NB4 (cell line): Measurements from ENCODE around the gene ADAMTSL5.

Source experiments
- DNase-seq: peaks from one replicate; pipeline ENCODE4 v3.0.0; 2010; ENCODE audit warnings: low read depth
- H3K4me3 ChIP-seq: one replicate; pipeline ENCODE4 v1.5.1; 2011; ENCODE audit warnings: mild to moderate bottlenecking, low read depth, low read length, moderate library complexity
- MYC ChIP-seq: IDR thresholded peaks from 2 replicates; pipeline ENCODE4 v1.6.1; 2011; ENCODE audit warnings: low read depth, low read length
- POLR2A ChIP-seq: IDR thresholded peaks from 2 replicates; pipeline ENCODE4 v1.6.1; 2011; ENCODE audit warnings: mild to moderate bottlenecking; ENCODE audit not compliant: insufficient read length; ENCODE audit errors: extremely low read depth
- TF ChIP-seq, protein P1 (sequence below): IDR thresholded peaks from 2 replicates; pipeline ENCODE4 v1.6.1; 2011; ENCODE audit warnings: low read depth, low read length
- TF ChIP-seq, protein P2 (sequence below): IDR thresholded peaks from one replicate; pipeline ENCODE4 v1.5.1; 2012; ENCODE audit warnings: low read depth, low read length

Gene ADAMTSL5

DNA sequence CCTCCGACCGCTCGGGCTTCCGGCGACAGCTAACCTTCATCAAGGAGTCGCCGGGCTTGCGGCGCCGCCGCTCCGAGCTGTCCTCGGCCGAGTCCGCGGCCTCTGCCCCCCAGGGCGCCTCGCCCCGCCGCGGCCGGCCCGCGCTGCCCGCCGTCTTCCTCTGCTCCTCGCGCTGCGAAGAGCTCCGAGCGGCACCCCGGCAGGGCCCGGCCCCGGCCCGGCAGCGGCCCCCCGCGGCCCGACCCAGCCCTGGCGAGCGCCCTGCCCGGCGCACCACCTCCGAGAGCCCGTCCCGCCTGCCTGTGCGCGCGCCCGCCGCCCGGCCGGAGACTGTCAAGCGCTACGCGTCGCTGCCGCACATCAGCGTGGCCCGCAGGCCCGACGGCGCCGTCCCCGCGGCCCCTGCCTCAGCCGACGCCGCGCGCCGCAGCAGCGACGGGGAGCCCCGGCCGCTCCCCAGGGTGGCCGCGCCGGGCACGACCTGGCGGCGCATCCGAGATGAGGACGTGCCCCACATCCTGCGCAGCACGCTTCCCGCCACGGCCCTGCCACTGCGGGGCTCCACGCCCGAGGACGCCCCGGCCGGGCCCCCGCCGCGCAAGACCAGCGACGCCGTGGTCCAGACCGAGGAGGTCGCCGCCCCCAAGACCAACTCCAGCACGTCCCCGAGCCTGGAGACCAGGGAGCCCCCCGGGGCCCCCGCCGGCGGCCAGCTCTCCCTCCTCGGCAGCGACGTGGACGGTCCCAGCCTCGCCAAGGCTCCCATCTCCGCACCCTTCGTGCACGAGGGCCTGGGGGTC lies 43.4 kb downstream of the ADAMTSL5 start:
- DNase-seq = no peak
- H3K4me3 ChIP-seq = no peak overlapping the region
- TF ChIP-seq POLR2A (no peak), MYC (no peak)
- TF ChIP-seq, protein P1, sequence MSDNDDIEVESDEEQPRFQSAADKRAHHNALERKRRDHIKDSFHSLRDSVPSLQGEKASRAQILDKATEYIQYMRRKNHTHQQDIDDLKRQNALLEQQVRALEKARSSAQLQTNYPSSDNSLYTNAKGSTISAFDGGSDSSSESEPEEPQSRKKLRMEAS = no peak
- TF ChIP-seq, protein P2, sequence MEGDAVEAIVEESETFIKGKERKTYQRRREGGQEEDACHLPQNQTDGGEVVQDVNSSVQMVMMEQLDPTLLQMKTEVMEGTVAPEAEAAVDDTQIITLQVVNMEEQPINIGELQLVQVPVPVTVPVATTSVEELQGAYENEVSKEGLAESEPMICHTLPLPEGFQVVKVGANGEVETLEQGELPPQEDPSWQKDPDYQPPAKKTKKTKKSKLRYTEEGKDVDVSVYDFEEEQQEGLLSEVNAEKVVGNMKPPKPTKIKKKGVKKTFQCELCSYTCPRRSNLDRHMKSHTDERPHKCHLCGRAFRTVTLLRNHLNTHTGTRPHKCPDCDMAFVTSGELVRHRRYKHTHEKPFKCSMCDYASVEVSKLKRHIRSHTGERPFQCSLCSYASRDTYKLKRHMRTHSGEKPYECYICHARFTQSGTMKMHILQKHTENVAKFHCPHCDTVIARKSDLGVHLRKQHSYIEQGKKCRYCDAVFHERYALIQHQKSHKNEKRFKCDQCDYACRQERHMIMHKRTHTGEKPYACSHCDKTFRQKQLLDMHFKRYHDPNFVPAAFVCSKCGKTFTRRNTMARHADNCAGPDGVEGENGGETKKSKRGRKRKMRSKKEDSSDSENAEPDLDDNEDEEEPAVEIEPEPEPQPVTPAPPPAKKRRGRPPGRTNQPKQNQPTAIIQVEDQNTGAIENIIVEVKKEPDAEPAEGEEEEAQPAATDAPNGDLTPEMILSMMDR = no peak

DNA sequence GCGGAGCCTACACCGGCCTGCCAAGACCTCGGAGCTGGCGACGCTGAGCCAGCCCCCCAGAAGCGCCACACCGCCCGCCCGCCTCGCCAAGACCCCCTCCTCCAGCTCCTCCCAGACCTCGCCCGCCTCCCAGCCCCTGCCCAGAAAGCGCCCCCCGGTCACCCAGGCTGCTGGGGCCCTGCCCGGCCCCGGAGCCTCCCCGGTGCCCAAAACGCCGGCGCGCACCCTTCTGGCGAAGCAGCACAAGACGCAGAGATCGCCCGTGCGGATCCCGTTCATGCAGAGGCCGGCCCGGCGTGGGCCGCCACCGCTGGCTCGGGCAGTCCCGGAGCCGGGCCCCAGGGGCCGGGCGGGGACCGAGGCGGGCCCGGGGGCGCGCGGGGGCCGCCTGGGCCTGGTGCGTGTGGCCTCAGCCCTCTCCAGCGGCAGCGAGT lies 44.0 kb downstream of the ADAMTSL5 start:
- no peak for DNase-seq
- TF ChIP-seq, protein P1 = no peak
- no peak for TF ChIP-seq MYC
- no peak for TF ChIP-seq POLR2A
- TF ChIP-seq, protein P2 = no peak
- no peak overlapping the region for H3K4me3 ChIP-seq

DNA sequence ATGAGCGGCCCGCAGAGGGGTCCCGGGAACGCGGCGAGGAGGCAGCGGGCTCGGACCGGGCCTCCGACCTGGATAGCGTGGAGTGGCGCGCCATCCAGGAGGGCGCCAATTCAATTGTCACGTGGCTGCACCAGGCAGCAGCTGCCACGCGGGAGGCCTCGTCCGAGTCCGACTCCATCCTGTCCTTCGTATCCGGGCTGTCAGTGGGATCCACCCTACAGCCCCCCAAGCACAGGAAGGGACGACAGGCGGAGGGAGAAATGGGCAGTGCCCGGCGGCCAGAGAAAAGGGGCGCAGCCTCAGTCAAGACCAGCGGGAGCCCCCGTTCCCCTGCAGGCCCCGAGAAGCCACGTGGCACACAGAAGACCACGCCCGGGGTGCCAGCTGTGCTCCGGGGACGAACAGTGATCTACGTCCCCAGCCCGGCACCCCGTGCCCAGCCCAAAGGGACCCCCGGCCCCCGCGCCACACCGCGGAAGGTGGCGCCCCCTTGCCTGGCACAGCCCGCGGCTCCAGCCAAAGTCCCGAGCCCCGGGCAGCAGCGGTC lies 44.5 kb downstream of the ADAMTSL5 start:
- TF ChIP-seq, protein P1 = no peak
- no peak for TF ChIP-seq POLR2A
- no peak for TF ChIP-seq MYC
- TF ChIP-seq, protein P2 = no peak
- no peak overlapping the region for H3K4me3 ChIP-seq
- DNase-seq = no peak

DNA sequence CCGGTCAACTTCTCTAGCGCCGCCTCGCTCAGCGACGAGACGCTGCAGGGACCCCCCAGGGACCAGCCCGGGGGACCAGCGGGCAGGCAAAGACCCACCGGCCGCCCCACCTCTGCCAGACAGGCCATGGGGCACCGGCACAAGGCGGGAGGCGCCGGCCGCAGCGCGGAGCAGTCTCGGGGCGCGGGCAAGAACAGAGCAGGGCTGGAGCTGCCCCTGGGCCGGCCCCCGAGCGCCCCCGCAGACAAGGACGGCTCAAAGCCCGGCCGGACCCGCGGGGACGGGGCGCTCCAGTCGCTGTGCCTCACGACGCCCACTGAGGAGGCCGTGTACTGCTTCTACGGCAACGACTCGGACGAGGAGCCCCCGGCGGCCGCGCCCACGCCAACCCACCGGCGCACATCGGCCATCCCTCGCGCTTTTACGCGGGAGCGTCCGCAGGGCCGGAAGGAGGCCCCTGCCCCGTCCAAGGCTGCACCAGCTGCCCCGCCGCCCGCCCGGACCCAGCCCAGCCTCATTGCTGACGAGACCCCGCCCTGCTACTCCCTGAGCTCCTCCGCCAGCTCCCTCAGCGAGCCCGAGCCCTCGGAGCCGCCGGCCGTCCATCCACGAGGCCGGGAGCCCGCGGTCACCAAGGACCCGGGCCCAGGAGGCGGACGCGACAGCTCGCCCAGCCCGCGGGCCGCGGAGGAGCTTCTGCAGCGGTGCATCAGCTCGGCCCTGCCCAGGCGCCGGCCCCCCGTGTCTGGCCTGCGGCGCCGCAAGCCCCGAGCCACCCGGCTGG lies 45.1 kb downstream of the ADAMTSL5 start:
- TF ChIP-seq MYC (no peak), POLR2A (no peak)
- DNase-seq = no peak
- no peak overlapping the region for H3K4me3 ChIP-seq

DNA sequence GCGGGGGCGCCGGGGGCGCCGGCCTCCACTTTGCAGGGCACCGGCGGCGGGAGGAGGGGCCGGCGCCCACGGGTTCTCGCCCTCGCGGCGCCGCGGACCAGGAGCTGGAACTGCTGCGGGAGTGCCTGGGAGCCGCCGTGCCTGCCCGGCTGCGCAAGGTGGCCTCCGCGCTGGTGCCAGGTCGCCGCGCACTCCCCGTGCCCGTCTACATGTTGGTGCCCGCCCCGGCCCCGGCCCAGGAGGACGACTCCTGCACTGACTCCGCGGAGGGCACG lies 45.7 kb downstream of the ADAMTSL5 start:
- DNase-seq = no peak
- no peak for TF ChIP-seq MYC
- TF ChIP-seq, protein P1 = no peak
- TF ChIP-seq, protein P2 = no peak
- no peak for TF ChIP-seq POLR2A
- no peak overlapping the region for H3K4me3 ChIP-seq
